Cerebellar nuclear complex (tissue), 1 donor: ENCODE data around the gene CFAP221.

Experiments used
- DNase-seq, 2 experiments: peaks; one replicate each; lab custom pipeline; 2025; lab: John Stamatoyannopoulos, UW

Gene CFAP221

DNA sequence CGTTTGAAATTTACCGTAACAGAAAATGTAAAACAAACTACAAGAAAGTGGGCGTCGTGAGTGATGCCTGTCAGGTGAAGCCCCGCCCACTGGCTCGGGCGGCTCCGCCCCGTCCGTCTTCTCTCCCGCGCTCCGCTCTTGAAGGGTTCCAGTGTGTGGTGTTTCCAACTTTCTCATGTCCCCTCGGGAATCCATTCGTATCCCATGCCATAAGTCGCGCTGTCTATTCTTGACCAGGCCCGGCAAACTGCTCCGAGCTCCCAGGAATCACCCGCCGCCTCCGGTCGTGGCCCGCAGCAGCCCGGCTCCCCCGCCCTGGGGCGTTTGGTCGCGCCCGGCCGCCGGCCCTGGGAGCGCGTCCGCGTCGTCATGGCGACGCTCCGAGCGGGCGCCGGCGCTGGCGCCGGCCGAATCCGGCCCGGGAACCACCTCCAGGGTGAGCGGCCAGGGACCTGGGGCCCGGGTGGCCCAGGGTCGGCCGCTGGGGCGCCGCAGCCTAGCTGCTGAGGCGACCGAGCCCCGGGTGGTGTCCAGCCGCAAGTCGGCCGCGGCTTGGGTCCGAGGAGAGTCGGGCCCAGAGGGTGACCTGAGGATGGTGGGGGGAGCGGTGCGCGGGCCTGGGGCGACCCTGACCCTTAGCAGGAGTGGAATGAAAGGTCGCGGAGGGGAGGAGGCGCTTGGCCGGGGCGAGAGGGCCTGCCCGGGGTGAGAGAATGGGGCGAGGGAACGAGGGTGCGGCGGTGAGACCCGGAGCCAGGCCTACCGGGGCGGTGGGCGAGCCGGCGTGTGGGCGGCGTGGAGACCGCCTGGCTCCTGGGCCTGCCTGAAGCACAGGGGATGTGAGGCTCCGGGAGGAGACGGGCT, at the start of gene CFAP221:
TSS of gene CFAP221 (plus strand) at position 375 of the 864 bp plus-strand sequence. CDS start 1,683 bp downstream, outside the sequence.
- no peak for DNase-seq

DNA sequence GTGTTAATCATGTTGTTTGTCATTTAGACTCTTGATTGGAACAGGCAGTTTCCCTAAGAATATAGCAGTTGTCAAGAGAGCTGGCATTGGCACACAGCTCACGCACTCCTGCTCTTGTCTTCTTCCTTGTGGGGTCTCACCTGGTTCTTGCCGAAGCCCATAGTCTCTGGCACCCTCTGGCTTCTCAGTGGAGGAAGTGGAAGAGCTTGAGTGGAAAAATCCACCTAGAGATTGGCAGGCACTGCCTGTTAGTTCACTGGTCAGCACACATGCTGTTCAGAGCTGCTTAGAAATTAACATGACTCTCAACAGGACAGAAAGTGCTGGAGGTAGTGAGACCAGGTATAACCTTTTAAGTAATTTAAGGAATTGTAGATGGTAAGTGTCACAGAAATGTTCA, 48.3 kb upstream of the CFAP221 start:
- DNase-seq = no peak

DNA sequence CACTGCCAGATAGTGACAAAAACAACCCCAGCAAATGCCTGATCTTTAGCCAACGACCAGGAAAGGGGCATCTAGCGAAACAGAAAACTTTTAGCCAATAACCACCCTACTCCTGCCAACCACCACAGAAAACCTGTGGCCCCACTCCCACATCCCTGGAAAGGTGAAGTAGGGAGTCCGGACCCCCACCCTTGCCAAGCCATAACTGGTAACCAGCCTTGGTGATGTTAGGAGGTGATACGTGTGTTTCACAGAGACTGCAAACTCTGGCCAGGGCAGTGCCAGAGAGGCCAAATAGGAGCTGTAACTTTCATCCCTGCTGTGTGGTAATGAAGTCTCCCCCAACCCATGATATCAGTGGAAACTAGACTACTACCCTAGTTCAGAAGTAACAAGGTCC, 47.6 kb upstream of the CFAP221 start:
- no peak for DNase-seq

DNA sequence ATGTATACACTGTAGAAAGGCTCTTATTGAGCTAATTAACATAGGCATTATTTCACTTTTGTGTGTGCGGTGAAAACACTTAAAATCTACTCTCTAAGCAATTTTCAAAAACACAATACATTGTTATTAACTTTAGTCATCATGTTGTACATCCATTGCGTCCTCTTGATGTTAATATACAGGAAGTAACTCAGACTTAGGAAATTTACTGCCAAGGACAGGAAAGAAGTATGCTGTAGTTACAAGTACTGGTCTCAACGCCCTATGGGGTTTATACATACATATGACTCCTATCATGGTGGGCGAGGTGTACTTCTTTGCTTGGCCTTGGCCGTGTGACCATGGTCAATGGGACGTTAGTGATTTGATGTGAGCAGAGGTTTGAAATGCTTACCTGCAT, 35.5 kb upstream of the CFAP221 start:
- no peak for DNase-seq

DNA sequence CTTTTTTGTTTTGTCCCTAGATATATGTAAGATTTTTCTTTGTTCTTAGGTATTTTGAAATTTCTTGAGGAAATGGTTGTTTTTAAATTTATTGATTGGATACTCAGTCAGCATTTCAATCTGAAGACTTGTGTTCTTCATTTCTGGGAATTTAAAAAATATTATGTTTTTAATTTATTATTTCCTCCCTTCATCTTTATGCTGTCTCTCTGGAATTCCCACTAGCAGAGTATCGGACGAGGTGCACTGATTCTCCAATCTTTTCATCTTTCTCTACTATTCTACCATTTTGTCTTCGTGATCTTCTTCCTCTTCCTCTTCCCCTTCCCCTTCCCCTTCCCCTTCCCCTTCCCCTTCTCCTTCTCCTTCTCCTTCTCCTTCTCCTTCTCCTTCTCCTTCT, 32.3 kb upstream of the CFAP221 start:
- DNase-seq = no peak

DNA sequence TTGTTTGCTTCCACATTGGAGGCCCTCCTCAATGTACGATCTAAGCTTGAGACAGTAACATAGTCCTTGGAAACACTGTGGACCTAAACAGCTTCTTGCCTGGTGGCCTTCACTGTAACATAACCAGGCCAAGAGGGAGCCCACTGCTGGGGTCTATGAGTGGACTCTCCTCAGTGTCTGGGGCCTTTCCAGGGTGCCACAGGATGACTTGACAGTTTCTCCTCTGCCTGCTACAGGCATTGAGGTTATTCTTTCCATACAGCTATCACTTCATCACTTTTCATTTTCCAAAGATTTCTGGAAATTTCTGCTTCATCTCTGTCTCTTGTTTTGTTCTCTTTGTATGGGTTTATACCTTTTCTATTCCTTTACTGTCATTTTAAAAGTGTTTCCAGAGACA, 31.3 kb upstream of the CFAP221 start:
- DNase-seq = no peak

DNA sequence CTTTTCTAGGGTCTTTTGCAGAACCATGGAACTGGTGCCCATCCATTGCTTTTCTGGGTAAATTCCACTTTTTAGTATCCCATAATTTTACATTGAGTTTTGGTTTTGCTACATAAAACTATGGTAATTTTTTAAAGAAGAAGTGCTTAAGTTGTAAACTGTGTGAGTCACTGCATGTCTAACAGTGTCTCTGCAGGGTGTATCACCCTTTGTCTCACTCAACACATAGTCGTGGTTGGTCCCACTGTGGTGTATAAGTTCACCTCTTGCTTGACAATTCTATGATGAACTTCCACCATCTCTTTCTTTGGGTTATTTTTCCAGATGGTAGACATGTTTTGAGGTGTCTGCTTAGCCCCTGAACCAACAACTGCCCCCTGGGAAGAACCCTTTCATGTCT, 30.4 kb upstream of the CFAP221 start:
- DNase-seq = no peak

DNA sequence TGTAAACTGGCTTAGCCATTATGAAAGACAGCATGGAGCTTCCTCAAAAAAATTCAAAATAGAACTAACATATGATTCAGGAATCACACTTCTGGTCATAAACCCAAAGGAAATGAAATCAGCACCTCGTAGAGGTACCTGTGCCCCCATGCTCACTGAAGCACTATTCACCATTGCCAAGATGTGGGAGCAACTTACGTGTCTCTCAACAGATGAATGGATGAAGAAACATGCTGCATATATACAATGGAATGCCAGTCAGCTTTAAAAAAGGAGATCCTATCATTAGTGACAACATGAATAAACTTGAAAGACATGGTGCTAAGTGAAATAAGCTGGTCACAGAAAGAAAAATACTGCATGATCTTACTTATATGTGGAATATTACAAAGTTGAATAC, 28.1 kb upstream of the CFAP221 start:
- no peak for DNase-seq

DNA sequence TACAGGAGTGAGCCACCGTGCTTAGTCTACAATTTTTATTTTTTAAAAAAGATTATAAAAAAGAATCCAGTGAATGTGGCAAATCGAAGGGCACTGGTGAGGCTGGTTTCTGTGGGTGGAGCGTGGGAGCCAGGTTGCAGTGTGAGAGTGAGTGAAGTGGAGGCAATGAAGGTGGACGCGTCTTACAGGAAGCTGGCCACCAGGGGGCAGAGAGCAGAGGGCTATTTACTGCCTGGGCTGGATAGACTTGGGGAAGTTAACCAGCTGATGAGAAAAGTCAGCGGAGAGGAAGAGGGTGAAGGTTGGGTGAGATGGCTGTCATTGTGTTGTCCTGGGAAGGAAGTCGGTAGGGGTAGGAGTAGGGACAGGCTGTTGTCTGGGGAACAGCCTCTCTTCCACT, 26.8 kb upstream of the CFAP221 start:
- no peak for DNase-seq

DNA sequence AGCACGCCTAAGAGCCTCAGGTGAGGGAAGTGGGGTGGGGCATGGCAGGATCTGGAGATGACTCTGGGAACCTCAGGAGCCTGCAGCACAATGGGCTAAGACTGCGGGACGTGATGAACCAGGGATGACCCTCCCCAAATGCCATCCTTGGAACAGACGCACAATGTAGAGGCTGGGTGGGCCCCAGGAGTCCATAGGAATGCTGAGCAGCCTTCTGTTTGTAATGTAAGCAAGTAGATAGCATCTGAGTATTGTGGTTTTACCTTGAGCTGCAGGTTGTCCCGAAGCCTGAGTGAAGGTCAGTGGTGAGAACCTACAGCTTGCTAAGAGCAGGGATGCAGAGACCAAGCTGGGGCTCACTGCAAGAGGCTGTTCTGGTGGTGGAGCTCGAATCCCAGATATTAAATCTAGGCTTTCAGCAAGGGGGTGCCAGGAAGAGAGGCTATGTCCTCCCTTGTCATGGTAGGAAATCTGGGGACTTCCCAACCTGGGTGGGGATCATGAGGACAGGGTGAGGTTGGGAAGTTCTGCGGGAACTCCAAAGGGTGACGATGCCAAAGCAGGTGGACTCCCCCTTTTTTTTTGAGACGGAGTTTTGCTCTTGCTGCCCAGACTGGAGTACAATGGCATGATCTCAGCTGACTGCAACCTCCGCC, 25.7 kb upstream of the CFAP221 start:
- DNase-seq = no peak

DNA sequence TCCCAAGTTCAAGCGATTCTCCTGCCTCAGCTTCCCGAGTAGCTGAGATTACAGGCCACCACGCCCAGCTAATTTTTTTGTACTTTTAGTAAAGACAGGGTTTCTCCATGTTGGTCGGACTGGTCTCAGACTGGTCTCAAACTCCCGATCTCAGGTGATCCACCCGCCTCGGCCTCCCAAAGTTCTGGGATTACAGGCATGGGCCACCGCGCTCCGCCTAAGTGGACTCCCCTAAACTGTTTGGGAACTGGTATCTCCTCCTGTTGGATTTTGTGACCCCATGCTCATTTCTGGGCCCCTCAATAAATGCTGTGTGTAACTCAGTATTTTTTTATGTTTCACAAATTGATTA, 25.2 kb upstream of the CFAP221 start:
- no peak for DNase-seq

DNA sequence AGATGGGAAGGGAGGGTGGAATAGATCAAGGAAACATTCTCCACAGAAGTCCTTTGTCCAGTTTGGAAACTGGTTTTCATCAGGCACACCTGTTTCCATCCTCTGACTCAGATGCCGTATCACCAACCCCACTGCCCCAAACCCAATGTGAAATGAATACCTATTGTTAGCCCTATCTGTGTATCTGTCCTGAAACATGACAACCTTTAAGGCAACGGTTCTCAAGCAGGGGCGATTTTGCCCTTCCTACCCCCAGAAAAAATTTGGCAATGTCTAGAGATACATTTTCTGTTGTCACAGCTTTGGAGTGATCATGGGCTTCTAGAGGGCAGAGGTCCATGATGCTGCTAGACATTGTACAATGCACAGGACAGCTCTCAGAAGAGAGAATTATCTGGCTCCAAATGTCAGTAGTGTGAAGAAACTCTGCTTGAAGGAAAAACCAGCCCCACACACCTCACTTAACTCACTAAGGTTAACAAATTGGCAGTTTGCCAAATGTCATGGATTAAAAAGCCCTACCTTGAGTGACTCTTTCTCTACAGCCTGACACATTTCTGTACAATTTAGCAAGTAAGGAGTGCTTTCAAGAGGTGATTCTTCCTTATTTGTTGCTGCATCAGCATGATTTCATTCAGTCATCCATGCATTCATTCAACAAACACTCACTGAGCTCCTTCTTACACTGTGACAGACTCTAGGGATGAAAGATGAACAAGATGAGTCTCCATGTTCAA, 23.4 kb upstream of the CFAP221 start:
- no peak for DNase-seq

DNA sequence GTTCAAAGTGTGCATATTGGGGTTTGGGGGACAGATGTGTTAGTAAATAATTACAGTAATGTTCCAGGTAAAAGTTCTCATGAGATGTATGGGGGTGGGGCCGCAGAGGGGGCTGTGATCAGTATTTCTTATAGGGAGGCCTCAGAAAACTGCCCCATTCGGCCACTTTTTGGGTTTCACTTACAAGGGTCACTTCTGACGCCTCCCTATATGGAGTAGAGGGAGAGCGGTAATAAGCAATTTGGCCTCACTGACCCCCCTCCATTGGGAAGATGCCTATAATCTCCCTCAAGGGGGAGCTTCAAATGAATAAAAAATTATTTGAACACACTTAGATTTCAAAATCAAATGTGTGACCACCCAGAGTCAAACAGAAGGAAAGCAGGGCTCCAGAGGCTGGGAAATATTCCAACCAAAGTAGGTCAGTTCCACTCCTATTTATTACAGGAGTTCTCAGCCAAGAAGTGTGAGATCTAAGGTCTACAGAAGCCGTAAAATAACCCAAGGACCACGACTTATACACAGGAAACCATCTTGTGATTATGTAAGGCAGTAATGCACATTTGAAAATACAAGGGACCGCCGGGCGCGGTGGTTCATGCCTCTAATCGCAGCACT, 22.7 kb upstream of the CFAP221 start:
- DNase-seq = no peak

DNA sequence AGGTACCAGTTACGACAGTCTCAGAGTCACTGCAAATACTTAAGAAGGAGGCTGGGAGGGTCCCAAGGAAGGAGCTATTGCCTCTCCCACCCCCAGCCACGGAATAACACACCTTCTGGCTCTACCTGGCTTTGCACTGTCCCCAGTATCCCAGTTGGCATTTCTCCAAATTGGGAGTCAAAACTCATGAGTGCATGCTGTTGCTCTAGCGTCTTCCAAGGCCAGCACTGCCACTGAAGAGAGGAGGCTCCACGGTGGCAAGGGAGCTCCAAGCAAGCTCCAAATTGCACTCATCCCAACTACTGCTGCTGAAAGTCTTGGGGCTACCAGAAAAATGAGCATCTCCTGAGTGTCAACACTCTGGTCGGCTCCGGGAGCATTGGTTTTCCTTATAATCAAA, 21.6 kb upstream of the CFAP221 start:
- no peak for DNase-seq

DNA sequence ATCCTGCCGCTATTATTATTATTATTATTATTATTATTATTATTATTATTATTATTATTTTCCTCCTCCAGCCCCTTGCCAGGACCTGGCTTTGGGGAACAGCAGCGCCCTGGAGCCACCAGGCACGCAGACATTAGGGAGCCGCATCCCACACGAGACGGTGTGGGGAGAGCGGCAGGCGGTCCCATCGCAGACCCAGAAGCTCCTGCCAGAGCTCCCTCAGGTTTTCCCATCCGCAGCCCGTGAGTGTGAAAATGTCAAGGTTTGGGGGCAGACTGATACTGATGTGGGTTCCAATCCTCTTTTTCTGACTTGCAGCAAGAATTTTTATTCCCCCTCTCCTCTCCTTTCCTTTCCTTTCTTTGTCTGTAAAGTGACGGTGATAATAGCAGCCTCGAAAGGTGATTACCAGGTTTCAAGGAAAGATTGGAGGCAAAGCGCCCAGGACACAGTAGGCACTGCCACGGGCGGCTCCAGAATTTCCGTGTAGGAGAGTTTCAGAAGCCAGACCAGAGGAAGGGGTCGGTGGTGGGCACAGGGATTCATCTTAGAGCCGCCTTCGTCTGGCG, 20.8 kb upstream of the CFAP221 start:
- no peak for DNase-seq

DNA sequence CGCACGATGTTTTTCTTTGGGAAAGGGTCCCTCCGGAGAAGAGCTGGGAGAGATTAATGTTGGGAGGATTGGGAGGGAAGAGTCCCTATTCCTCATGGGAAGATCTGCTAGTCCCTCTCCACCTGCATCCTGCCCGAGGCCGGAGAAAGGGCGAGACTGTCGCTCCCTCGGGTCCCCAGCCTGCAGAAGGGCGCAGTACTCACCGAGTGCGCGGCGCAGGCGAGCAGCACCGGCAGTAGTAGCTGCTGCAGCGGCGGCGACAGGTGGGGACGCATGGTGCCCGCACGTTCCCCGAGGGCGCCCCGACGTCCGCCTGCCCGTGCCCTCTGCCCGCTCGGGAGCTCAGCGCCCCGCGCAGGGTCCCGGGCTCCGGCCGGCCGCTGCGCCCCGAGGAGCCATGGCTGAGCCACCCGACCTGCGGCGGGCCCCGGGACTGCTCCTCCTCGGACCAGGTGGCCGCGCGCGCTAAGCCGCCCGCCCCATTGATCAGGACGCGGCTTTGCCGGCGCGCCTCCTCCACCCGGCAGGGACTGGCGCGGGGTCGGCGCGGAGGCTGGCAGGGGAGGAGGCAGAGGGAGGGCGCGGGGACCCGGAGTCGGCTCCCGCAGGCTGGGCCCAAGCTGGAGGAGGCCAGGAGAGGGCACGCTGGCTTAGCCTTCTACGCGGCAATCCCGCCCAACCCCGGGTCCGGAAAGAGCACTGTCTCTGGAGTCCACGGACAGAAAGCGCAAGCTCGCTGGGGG, 20.1 kb upstream of the CFAP221 start, which contains the start of gene SCTR:
TSS of gene SCTR (minus strand) at position 532 of the 743 bp plus-strand sequence. CDS start at position 275, 257 bp downstream.
- no peak for DNase-seq

DNA sequence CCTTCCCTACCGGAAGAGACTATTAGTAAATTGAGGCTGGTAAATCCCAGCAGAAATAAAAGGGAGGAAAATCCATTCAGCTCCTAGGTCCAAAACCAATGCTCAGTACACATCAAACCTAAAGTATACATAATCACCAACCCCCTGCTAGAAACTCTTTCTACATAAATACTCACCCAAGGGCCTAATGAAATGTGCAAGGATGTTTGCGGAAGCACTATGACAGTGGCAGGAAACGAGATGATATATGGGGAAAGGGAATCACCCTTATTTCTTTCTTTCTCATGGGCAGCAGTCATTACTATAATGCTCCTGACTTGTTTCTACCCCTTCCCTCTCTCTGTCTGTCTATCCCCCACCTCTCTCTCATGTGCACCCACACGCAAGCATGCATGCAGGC, 18.6 kb upstream of the CFAP221 start:
- DNase-seq = no peak

DNA sequence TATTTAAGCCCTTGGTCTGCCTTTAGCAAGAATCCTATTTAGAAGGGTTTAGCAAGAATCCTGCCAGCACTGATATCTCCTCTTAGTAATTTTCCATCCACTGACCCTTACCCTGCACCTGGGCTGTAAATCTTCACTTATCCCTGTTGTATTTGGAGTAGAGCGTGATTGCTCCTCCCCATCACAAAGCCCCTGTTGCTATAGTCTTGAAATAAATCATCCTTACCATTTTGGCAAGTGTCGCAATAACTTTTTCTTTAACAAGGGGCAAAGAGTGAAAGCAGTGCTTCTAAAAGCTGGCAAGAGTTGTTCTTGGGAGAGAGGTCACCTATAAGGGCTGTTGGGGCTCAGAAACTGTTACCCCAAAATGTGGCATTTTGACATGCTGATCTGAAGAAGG, 16.2 kb upstream of the CFAP221 start:
- no peak for DNase-seq

DNA sequence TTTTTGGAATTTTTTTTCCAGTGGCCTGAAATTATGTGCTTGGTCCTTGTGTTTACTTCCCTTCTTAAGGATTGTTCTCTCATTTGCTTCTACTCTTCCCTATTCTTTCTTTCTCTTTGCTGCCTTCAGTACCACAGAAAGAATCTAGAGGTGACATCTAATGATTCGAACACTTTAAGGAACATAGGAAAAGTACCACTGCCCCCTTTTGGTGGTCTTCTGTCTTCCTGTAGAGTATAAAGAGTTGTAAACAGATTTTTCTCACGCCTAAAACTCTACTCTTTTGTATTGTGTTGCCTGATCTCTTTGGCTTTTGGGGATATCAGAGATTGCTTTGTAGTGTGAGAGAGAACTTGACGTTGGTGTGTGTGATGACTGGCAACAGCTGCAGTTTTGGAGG, 13.0 kb upstream of the CFAP221 start:
- no peak for DNase-seq

DNA sequence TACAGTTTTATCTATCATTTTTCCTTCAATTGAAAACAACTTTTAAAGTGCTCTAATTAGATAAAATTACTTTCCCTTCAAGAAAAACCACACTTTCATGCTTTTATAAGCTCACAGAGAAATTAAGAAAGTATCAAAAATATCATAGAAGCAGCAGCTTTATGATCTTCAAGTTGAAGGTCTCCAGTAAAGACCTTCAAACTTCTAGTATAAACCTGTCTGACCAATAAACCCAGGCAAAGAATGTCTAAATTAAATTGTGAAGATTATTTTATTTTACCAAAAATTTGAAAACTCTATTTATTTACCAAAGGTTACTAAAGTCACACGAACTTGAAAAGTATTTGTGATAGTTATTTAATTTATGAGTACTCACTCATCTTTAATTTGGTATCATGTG, 10.7 kb upstream of the CFAP221 start:
- DNase-seq = no peak

DNA sequence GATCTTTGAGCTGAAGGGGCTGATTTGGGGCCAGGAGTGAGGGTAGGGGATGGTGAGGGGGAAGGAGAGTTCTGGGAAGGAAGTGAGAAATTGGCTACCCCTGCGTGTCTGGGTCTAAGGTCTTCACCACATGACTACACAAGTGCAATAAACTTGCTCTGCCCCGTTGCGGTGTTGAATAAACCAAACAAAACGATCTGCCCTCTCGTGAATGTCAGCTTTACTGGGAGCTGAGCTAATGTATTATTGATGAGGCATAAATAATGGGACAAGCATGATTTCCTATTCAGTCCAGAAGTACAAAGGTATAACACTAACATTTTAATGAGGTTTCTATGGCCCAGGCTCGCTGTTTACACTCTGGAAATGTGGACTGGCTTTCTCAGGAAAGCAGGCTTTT, 8.0 kb upstream of the CFAP221 start:
- no peak for DNase-seq
